AG09319 (cell line): ENCODE data around the gene MAP4.

Source experiments
- DNase-seq: peaks from one replicate; pipeline ENCODE4 v3.0.0-alpha.2; 2010; ENCODE audit warnings: low read depth; ENCODE audit errors: extremely low read depth
- TF ChIP-seq, protein P1 (sequence below): IDR thresholded peaks from 2 replicates; pipeline ENCODE4 v1.5.1; 2011; ENCODE audit warnings: low read depth, mild to moderate bottlenecking, inconsistent platforms, low read length, moderate library complexity

Gene MAP4

GRCh38 chr3:47803480-47804025 lies 212.7 kb downstream of the MAP4 start:
- DNase-seq = no peak
- TF ChIP-seq, protein P1, sequence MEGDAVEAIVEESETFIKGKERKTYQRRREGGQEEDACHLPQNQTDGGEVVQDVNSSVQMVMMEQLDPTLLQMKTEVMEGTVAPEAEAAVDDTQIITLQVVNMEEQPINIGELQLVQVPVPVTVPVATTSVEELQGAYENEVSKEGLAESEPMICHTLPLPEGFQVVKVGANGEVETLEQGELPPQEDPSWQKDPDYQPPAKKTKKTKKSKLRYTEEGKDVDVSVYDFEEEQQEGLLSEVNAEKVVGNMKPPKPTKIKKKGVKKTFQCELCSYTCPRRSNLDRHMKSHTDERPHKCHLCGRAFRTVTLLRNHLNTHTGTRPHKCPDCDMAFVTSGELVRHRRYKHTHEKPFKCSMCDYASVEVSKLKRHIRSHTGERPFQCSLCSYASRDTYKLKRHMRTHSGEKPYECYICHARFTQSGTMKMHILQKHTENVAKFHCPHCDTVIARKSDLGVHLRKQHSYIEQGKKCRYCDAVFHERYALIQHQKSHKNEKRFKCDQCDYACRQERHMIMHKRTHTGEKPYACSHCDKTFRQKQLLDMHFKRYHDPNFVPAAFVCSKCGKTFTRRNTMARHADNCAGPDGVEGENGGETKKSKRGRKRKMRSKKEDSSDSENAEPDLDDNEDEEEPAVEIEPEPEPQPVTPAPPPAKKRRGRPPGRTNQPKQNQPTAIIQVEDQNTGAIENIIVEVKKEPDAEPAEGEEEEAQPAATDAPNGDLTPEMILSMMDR = no peak

DNA sequence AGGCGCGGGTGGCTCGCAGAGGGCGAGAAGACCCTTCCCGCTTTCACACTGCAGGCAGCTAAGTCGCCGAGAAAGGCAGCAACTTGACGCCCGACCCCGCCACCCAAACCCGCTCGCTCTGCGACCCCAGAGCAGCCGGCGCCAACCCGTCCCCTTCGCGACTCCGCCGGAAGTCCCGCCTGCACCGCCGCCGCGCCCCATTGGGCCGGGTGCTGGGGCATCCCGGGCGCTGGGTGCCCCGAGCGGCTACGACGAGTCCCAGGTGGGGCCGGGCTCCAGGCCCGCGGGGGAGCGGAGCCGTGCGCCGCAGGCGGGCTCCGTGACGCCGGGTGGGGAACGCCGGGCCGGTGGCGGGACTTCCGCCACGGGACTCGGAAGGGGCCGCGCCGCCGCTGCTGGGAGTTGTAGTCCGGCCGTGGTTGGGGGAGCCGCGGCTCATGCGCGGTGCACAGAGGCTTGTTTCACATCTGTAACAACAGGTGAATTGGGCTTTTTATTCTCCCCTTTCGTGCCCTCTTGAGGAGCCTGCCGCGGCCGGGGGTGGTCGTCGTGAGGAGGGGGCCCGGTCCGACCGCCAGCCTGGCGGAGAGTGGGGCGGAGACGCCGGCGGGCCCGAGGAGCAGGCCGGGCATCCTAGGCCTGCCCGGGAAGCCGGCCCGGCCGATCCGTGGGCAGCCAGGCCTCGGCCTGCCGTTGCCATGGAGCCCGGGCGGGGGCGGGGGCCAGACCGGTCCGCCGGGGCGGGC lies 213.3 kb downstream of the MAP4 start, which contains the start of gene DHX30:
TSS of gene DHX30 (plus strand) at position 405 of the 746 bp plus-strand sequence. CDS start 7,546 bp downstream, outside the sequence.
- no peak for DNase-seq
- TF ChIP-seq, protein P1 = no peak
